ENCODE data around the gene GRIK1. TPM values are rescaled to one million over a fixed set of nuclear protein-coding genes. Genes with fewer than 3 reads are reported as not detected.
"Not testable (repeated sequence)": the region's sequence is repeated elsewhere in the genome, so short reads cannot be mapped to it uniquely, and the experiment has no call there.

The GRIK1 gene
- total and polyA plus RNA-seq, 5 donors = not detected

GRCh38 chr21:29605219-29605618, 334.6 kb downstream of the GRIK1 start:
- H3K27me3 ChIP-seq (ENCODE audit: control insufficient read depth, insufficient read depth); intact Hi-C loops (cut with DNase I); H3K4me3 ChIP-seq (ENCODE audit: low read length); H3K9me3 ChIP-seq (ENCODE audit: control insufficient read depth, low read length); ATAC-seq; H3K27ac ChIP-seq (ENCODE audit: low read length); H3K4me1 ChIP-seq (ENCODE audit: control insufficient read depth, insufficient read depth, low read length); DNase-seq: not testable (repeated sequence)
- WGBS = 63% methylated on average over 3 of the region's 3 CpGs

- H3K4me3 ChIP-seq (ENCODE audit: low read length) = no peak overlapping the region
- intact Hi-C loops (cut with DNase I) = no loop called here
- no peak overlapping the region for H3K27ac ChIP-seq (ENCODE audit: low read length)
- H3K9me3 ChIP-seq (ENCODE audit: control insufficient read depth, low read length) = no peaks in the 10 kb centered on the region
- no peaks in the 10 kb centered on the region for H3K27me3 ChIP-seq (ENCODE audit: control insufficient read depth, insufficient read depth)
- DNase-seq (no peak), ATAC-seq (no peak)
- WGBS = 71% methylated on average over 4 of the region's 4 CpGs
- H3K4me1 ChIP-seq (ENCODE audit: control insufficient read depth, insufficient read depth, low read length) = no peaks in the 10 kb centered on the region
These were observed 335.7 kb downstream of the GRIK1 start for GRCh38 chr21:29604076-29604475.

GRCh38 chr21:29601047-29601446, 338.7 kb downstream of the GRIK1 start:
- 95% methylated on average over 4 of the region's 4 CpGs for WGBS

GRCh38 chr21:29586696-29587095, 353.1 kb downstream of the GRIK1 start:
- Histone ChIP-seq H3K4me3 (ENCODE audit: low read length) (no peak overlapping the region), H3K4me1 (ENCODE audit: control insufficient read depth, insufficient read depth, low read length) (no peaks in the 10 kb centered on the region), H3K9me3 (ENCODE audit: control insufficient read depth, low read length) (no peaks in the 10 kb centered on the region), H3K27ac (ENCODE audit: low read length) (no peak overlapping the region), H3K27me3 (ENCODE audit: control insufficient read depth, insufficient read depth) (no peaks in the 10 kb centered on the region)
- 80% methylated on average over 1 of the region's 1 CpG for WGBS
- ATAC-seq = no peak
- DNase-seq = no peak
- intact Hi-C loops (cut with DNase I) = no loop called here

More at GRCh38 chr21:29601047-29601446, 338.7 kb downstream of the GRIK1 start:
- Histone ChIP-seq H3K9me3 (ENCODE audit: control insufficient read depth, low read length) (no peaks in the 10 kb centered on the region), H3K27me3 (ENCODE audit: control insufficient read depth, insufficient read depth) (no peaks in the 10 kb centered on the region), H3K4me3 (ENCODE audit: low read length) (no peak overlapping the region), H3K27ac (ENCODE audit: low read length) (no peak overlapping the region), H3K4me1 (ENCODE audit: control insufficient read depth, insufficient read depth, low read length) (no peaks in the 10 kb centered on the region)
- ATAC-seq (no peak), DNase-seq (no peak)
- intact Hi-C loops (cut with DNase I) = no loop called here

GRCh38 chr21:29585462-29585861, 354.3 kb downstream of the GRIK1 start:
- H3K27ac ChIP-seq (ENCODE audit: low read length) = no peak overlapping the region
- ATAC-seq (no peak), DNase-seq (no peak)
- no peaks in the 10 kb centered on the region for H3K27me3 ChIP-seq (ENCODE audit: control insufficient read depth, insufficient read depth)
- WGBS = 94% methylated on average over 3 of the region's 3 CpGs
- no peaks in the 10 kb centered on the region for H3K9me3 ChIP-seq (ENCODE audit: control insufficient read depth, low read length)
- H3K4me1 ChIP-seq (ENCODE audit: control insufficient read depth, insufficient read depth, low read length) = no peaks in the 10 kb centered on the region
- intact Hi-C loops (cut with DNase I) = no loop called here
- H3K4me3 ChIP-seq (ENCODE audit: low read length) = no peak overlapping the region

DNA sequence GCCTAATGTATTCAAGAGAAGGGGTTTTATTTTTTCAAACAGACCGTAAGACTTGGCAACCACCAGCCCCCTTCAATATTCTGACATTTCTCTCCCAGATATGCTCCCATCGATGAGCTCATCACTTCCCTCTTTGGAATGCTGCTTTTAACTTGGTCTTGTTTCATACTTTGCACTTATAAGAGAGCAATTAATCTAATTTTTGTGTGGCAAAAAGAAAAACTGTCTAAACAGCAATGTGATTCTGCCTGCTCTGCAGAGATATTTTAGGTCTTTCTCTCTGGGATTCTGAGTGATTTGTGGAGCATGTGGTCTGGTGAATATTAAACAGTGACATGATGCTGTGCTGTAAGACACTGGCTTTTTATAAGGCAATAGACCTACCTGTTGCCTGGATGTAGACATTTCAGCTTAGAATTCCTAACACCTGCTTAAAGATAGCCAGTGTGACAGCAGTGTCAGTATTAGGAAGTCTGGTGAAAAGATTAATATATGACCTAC, 356.3 kb downstream of the GRIK1 start:
- WGBS = 53% methylated on average over 2 of the region's 2 CpGs
- no peaks in the 10 kb centered on the region for H3K27me3 ChIP-seq (ENCODE audit: control insufficient read depth, insufficient read depth)
- no peak for DNase-seq
- no peaks in the 10 kb centered on the region for H3K9me3 ChIP-seq (ENCODE audit: control insufficient read depth, low read length)
- H3K27ac ChIP-seq (ENCODE audit: low read length) = no peak overlapping the region
- no peaks in the 10 kb centered on the region for H3K4me1 ChIP-seq (ENCODE audit: control insufficient read depth, insufficient read depth, low read length)
- intact Hi-C loops (cut with DNase I) = no loop called here
- ATAC-seq = no peak
- no peak overlapping the region for H3K4me3 ChIP-seq (ENCODE audit: low read length)

- DNase-seq (no peak), ATAC-seq (no peak)
- intact Hi-C loops (cut with DNase I) = no loop called here
- no peak overlapping the region for H3K4me3 ChIP-seq (ENCODE audit: low read length)
- WGBS = 92% methylated on average over 5 of the region's 5 CpGs
- no peaks in the 10 kb centered on the region for H3K9me3 ChIP-seq (ENCODE audit: control insufficient read depth, low read length)
- no peaks in the 10 kb centered on the region for H3K27me3 ChIP-seq (ENCODE audit: control insufficient read depth, insufficient read depth)
- H3K4me1 ChIP-seq (ENCODE audit: control insufficient read depth, insufficient read depth, low read length) = no peaks in the 10 kb centered on the region
- H3K27ac ChIP-seq (ENCODE audit: low read length) = no peak overlapping the region
These were observed 356.9 kb downstream of the GRIK1 start for GRCh38 chr21:29582855-29583254.

- intact Hi-C loops (cut with DNase I) = no loop called here
- H3K9me3 ChIP-seq (ENCODE audit: control insufficient read depth, low read length) = no peaks in the 10 kb centered on the region
- 91% methylated on average over 5 of the region's 5 CpGs for WGBS
- H3K4me3 ChIP-seq (ENCODE audit: low read length) = no peak overlapping the region
- H3K27ac ChIP-seq (ENCODE audit: low read length) = no peak overlapping the region
- no peaks in the 10 kb centered on the region for H3K4me1 ChIP-seq (ENCODE audit: control insufficient read depth, insufficient read depth, low read length)
- no peaks in the 10 kb centered on the region for H3K27me3 ChIP-seq (ENCODE audit: control insufficient read depth, insufficient read depth)
- DNase-seq (no peak), ATAC-seq (no peak)
These were observed 358.4 kb downstream of the GRIK1 start for GRCh38 chr21:29581393-29581792.

- WGBS = 89% methylated on average over 5 of the region's 5 CpGs
These were observed 359.0 kb downstream of the GRIK1 start for GRCh38 chr21:29580732-29581285.

GRCh38 chr21:29578306-29578705, 361.5 kb downstream of the GRIK1 start:
- Histone ChIP-seq H3K27me3 (ENCODE audit: control insufficient read depth, insufficient read depth) (no peaks in the 10 kb centered on the region), H3K27ac (ENCODE audit: low read length) (no peak overlapping the region), H3K4me3 (ENCODE audit: low read length) (no peak overlapping the region), H3K4me1 (ENCODE audit: control insufficient read depth, insufficient read depth, low read length) (no peaks in the 10 kb centered on the region), H3K9me3 (ENCODE audit: control insufficient read depth, low read length) (no peaks in the 10 kb centered on the region)
- DNase-seq (no peak), ATAC-seq (no peak)
- WGBS = 67% methylated on average over 7 of the region's 7 CpGs
- intact Hi-C loops (cut with DNase I) = no loop called here

More at GRCh38 chr21:29580732-29581285, 359.0 kb downstream of the GRIK1 start:
- Histone ChIP-seq H3K27me3 (ENCODE audit: control insufficient read depth, insufficient read depth) (no peaks in the 10 kb centered on the region), H3K4me3 (ENCODE audit: low read length) (no peak overlapping the region), H3K9me3 (ENCODE audit: control insufficient read depth, low read length) (no peaks in the 10 kb centered on the region), H3K4me1 (ENCODE audit: control insufficient read depth, insufficient read depth, low read length) (no peaks in the 10 kb centered on the region), H3K27ac (ENCODE audit: low read length) (no peak overlapping the region)
- ATAC-seq = no peak
- intact Hi-C loops (cut with DNase I) = no loop called here
- DNase-seq = no peak

GRCh38 chr21:29571949-29572348, 367.8 kb downstream of the GRIK1 start:
- Histone ChIP-seq H3K4me1 (ENCODE audit: control insufficient read depth, insufficient read depth, low read length) (no peaks in the 10 kb centered on the region), H3K4me3 (ENCODE audit: low read length) (no peak overlapping the region), H3K27me3 (ENCODE audit: control insufficient read depth, insufficient read depth) (no peaks in the 10 kb centered on the region), H3K9me3 (ENCODE audit: control insufficient read depth, low read length) (no peaks in the 10 kb centered on the region), H3K27ac (ENCODE audit: low read length) (no peak overlapping the region)
- intact Hi-C loops (cut with DNase I) = no loop called here
- DNase-seq (no peak), ATAC-seq (no peak)
- 87% methylated on average over 7 of the region's 7 CpGs for WGBS
